Central memory CD8-positive, alpha-beta T cell (primary cell): Measurements from ENCODE around the gene TSEN54.

Source experiments
- ATAC-seq: fragments of 150-1000 bp; cut with Tn5 transposase; replicated peaks from 2 replicates; pipeline ENCODE4 v1.10.0; 2022; ENCODE audit warnings: mild to moderate bottlenecking, moderate FRiP score, moderate number of reproducible peaks; ENCODE audit not compliant: poor library complexity, severe bottlenecking; ENCODE audit errors: extremely low read depth
- DNase-seq, 2 donors: peaks; one replicate each; pipeline ENCODE4 v3.0.0; 2021; ENCODE audit warnings: low spot score in 2 of 2
- H3K27ac Mint-ChIP-seq: one replicate; pipeline ENCODE4 v1.8.0; 2022; ENCODE audit warnings: low read depth, mild to moderate bottlenecking, moderate library complexity, mixed read lengths
- H3K27me3 Mint-ChIP-seq: one replicate; pipeline ENCODE4 v1.8.0; 2022; ENCODE audit warnings: mixed read lengths
- H3K36me3 Mint-ChIP-seq: one replicate; pipeline ENCODE4 v1.8.0; 2022; ENCODE audit warnings: mild to moderate bottlenecking, moderate library complexity, mixed read lengths; ENCODE audit not compliant: insufficient read depth
- H3K4me1 Mint-ChIP-seq: one replicate; pipeline ENCODE4 v1.8.0; 2022; ENCODE audit warnings: mixed read lengths
- H3K4me3 Mint-ChIP-seq: one replicate; pipeline ENCODE4 v1.8.0; 2022; ENCODE audit warnings: mild to moderate bottlenecking, moderate library complexity, mixed read lengths
- H3K9me3 Mint-ChIP-seq: one replicate; pipeline ENCODE4 v1.8.0; 2022; ENCODE audit warnings: mixed read lengths

TSEN54 gene

GRCh38 chr17:75552425-75553294, 36.3 kb downstream of the TSEN54 start:
- no peak for ATAC-seq
- no peak overlapping the region for H3K4me3 Mint-ChIP-seq

GRCh38 chr17:75553295-75554110, 37.2 kb downstream of the TSEN54 start:
- Mint-ChIP-seq H3K9me3 (no peaks in the 10 kb centered on the region), H3K27me3 (no peaks in the 10 kb centered on the region), H3K36me3 (peaks cover 3% of the 10 kb centered on the region), H3K4me3 (no peak overlapping the region), H3K4me1 (no peaks in the 10 kb centered on the region), H3K27ac (no peak overlapping the region)
- no peak for ATAC-seq
- no peak for DNase-seq

More at GRCh38 chr17:75552425-75553294, 36.3 kb downstream of the TSEN54 start:
- DNase-seq: no peak
- H3K27me3 Mint-ChIP-seq: no peaks in the 10 kb centered on the region
- no peaks in the 10 kb centered on the region for H3K4me1 Mint-ChIP-seq
- H3K27ac Mint-ChIP-seq: no peak overlapping the region
- H3K36me3 Mint-ChIP-seq: peaks cover 4% of the 10 kb centered on the region
- no peaks in the 10 kb centered on the region for H3K9me3 Mint-ChIP-seq

- no peak overlapping the region for H3K27ac Mint-ChIP-seq
- H3K4me1 Mint-ChIP-seq: no peaks in the 10 kb centered on the region
- H3K36me3 Mint-ChIP-seq: peaks cover 11% of the 10 kb centered on the region
- ATAC-seq (no peak), DNase-seq (no peak)
- no peaks in the 10 kb centered on the region for H3K27me3 Mint-ChIP-seq
- no peaks in the 10 kb centered on the region for H3K9me3 Mint-ChIP-seq
- H3K4me3 Mint-ChIP-seq: no peak overlapping the region
Measured at GRCh38 chr17:75555679-75556153, 39.4 kb downstream of the TSEN54 start.

GRCh38 chr17:75557075-75557851, 40.9 kb downstream of the TSEN54 start:
- Mint-ChIP-seq H3K36me3 (peaks cover 15% of the 10 kb centered on the region), H3K27ac (no peak overlapping the region), H3K27me3 (no peaks in the 10 kb centered on the region), H3K4me1 (no peaks in the 10 kb centered on the region), H3K9me3 (no peaks in the 10 kb centered on the region), H3K4me3 (no peak overlapping the region)
- DNase-seq: no peak
- no peak for ATAC-seq

- Mint-ChIP-seq H3K27ac (no peak overlapping the region), H3K4me1 (no peaks in the 10 kb centered on the region), H3K9me3 (no peaks in the 10 kb centered on the region), H3K36me3 (peaks cover 17% of the 10 kb centered on the region), H3K27me3 (no peaks in the 10 kb centered on the region), H3K4me3 (no peak overlapping the region)
- no peak for DNase-seq
- no peak for ATAC-seq
Measured at GRCh38 chr17:75557852-75558665, 41.7 kb downstream of the TSEN54 start.

- DNase-seq (no peak), ATAC-seq (no peak)
- H3K27ac Mint-ChIP-seq: peak overlapping the region; percentile 19
- no peaks in the 10 kb centered on the region for H3K4me1 Mint-ChIP-seq
- no peaks in the 10 kb centered on the region for H3K27me3 Mint-ChIP-seq
- peaks cover 18% of the 10 kb centered on the region for H3K36me3 Mint-ChIP-seq
- no peak overlapping the region for H3K4me3 Mint-ChIP-seq
- no peaks in the 10 kb centered on the region for H3K9me3 Mint-ChIP-seq
Measured at GRCh38 chr17:75558666-75559530, 42.6 kb downstream of the TSEN54 start.

- Mint-ChIP-seq H3K36me3 (peaks cover 16% of the 10 kb centered on the region), H3K27me3 (no peaks in the 10 kb centered on the region), H3K4me1 (no peaks in the 10 kb centered on the region), H3K4me3 (no peak overlapping the region), H3K27ac (no peak overlapping the region), H3K9me3 (no peaks in the 10 kb centered on the region)
- no peak for DNase-seq
- ATAC-seq: no peak
Measured at GRCh38 chr17:75559958-75560533, 43.7 kb downstream of the TSEN54 start.

- DNase-seq (no peak), ATAC-seq (no peak)
- Mint-ChIP-seq H3K4me1 (no peaks in the 10 kb centered on the region), H3K9me3 (no peaks in the 10 kb centered on the region), H3K36me3 (peaks cover 30% of the 10 kb centered on the region), H3K27ac (no peak overlapping the region), H3K4me3 (no peak overlapping the region), H3K27me3 (no peaks in the 10 kb centered on the region)
Measured at GRCh38 chr17:75561927-75562603, 45.7 kb downstream of the TSEN54 start.

GRCh38 chr17:75563063-75563758, 46.9 kb downstream of the TSEN54 start:
- Mint-ChIP-seq H3K4me1 (no peaks in the 10 kb centered on the region), H3K27me3 (no peaks in the 10 kb centered on the region), H3K36me3 (peaks cover 34% of the 10 kb centered on the region), H3K4me3 (no peak overlapping the region), H3K9me3 (no peaks in the 10 kb centered on the region), H3K27ac (no peak overlapping the region)
- no peak for ATAC-seq
- no peak for DNase-seq

- H3K4me3 Mint-ChIP-seq: no peak overlapping the region
- ATAC-seq (no peak), DNase-seq (no peak)
- H3K4me1 Mint-ChIP-seq: no peaks in the 10 kb centered on the region
- H3K27ac Mint-ChIP-seq: no peak overlapping the region
- H3K9me3 Mint-ChIP-seq: no peaks in the 10 kb centered on the region
- H3K27me3 Mint-ChIP-seq: no peaks in the 10 kb centered on the region
- peaks cover 34% of the 10 kb centered on the region for H3K36me3 Mint-ChIP-seq
Measured at GRCh38 chr17:75564195-75564594, 47.9 kb downstream of the TSEN54 start.
